ENCODE measurements around the gene ELF2. TPM values are rescaled to one million over a fixed set of nuclear protein-coding genes. Genes with fewer than 3 reads are reported as not detected.

Gene ELF2
- total RNA-seq, 2 experiments from 2014 or later, result 20.1 to 20.4 TPM

DNA sequence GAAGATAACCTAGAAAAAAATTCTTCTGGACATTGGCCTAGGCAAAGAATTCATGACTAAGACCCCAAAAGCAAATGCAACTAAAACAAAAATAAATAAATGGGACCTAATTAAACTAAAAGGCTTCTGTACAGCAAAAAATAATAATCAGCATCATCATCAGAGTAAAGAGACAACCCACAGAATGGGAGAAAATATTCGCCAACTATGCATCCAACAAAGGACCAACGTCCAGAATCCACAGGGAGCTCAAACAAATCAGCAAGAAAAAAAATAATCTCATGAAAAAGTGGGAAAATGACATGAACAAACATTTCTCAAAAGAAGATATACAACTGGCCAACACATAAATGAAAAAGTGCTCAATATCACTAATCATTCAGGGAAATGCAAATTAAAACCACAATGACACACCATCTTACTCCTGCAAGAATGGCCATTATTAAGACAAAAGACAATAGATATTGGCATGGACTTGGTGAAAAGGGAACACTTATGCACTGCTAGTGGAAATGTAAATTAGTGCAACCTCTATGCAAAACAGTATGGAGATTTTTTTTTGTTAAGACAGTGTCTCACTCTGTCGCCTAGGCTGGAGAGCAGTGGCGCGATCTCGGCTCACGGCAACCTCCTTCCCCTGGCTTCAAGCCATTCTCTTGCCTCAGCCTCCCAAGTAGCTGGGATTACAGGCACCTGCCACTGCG lies 29.9 kb downstream of the ELF2 start:
- Mint-ChIP-seq H3K27me3 (no peaks in the 10 kb centered on the region), H3K9me3 (peaks cover 7% of the 10 kb centered on the region), H3K27ac (no peak overlapping the region), H3K4me1 (ENCODE audit: low read depth) (peaks cover 11% of the 10 kb centered on the region), H3K4me3 (no peak overlapping the region), H3K36me3 (ENCODE audit: low read depth) (peaks cover 2% of the 10 kb centered on the region)
- ChIA-PET POLR2A (interaction anchor here (0.6 kb wide), 2 partner anchors 18 to 61 kb away, joined by 3 read pairs; no protein-coding TSS in a partner anchor), CTCF (interaction anchor here (1.2 kb wide), 1 partner anchor 25 kb away, joined by 3 read pairs; no protein-coding TSS in a partner anchor)
- DNase-seq (no peak), ATAC-seq (no peak)
- intact Hi-C loops (cut with micrococcal nuclease), result no loop called here
- TF ChIP-seq, protein P1, sequence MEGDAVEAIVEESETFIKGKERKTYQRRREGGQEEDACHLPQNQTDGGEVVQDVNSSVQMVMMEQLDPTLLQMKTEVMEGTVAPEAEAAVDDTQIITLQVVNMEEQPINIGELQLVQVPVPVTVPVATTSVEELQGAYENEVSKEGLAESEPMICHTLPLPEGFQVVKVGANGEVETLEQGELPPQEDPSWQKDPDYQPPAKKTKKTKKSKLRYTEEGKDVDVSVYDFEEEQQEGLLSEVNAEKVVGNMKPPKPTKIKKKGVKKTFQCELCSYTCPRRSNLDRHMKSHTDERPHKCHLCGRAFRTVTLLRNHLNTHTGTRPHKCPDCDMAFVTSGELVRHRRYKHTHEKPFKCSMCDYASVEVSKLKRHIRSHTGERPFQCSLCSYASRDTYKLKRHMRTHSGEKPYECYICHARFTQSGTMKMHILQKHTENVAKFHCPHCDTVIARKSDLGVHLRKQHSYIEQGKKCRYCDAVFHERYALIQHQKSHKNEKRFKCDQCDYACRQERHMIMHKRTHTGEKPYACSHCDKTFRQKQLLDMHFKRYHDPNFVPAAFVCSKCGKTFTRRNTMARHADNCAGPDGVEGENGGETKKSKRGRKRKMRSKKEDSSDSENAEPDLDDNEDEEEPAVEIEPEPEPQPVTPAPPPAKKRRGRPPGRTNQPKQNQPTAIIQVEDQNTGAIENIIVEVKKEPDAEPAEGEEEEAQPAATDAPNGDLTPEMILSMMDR (IDR thresholded peaks at IDR 0.05), result no peak

DNA sequence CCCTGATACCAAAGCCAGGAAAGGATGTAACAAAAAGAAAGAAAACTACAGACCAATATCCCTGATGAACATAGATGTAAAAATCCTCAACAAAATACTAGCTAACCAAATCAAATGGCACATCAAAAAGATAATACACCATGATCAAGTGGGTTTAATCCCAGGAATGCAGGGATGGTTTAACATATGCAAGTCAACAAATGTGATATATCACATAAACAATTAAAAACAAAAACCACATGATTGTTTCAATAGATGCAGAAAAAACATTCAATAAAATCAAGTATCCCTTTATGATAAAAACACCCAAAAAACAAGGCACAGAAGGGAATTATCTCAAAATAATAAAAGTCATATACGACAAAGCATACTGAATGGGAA lies 31.5 kb downstream of the ELF2 start:
- ATAC-seq (no peak), DNase-seq (no peak)
- Mint-ChIP-seq H3K4me1 (ENCODE audit: low read depth) (peaks cover 11% of the 10 kb centered on the region), H3K27me3 (no peaks in the 10 kb centered on the region), H3K36me3 (ENCODE audit: low read depth) (peaks cover 2% of the 10 kb centered on the region), H3K9me3 (peaks cover 7% of the 10 kb centered on the region), H3K27ac (no peak overlapping the region), H3K4me3 (no peak overlapping the region)
- CTCF ChIA-PET, result interaction anchor here (0.6 kb wide), 1 partner anchor 381 kb away, joined by 4 read pairs; no protein-coding TSS in a partner anchor
- TF ChIP-seq, protein P1 (IDR thresholded peaks at IDR 0.05), result no peak
- POLR2A ChIA-PET, result no interaction called here
- intact Hi-C loops (cut with micrococcal nuclease), result no loop called here

DNA sequence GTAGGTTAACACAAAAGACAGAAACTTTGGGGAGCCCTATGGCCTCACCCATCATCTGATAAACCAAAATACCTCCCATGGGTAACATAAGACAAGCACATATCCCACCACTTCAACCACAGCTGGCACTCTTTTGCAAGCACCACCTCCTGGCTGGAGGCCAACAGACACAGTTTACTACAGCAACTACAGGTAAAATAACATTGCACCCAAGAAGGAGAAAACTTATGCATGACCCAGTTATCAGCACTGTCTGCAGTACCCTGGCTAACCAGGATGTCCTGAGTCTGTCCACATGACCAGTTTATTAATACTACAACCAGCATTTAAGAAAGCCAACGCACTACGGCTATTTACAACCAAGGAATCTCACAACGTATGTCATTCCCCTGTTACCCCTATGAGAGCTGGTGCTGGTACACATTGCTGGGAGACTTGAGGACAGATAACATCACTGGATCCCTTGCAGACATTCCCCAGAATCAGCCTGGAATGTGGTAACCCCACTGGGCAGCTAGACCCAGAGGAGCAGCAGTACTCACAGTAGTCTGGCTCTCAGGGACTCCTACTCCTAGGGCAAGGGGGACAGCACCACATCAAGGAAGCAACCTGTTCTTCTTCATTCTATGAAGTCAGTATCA lies 32.0 kb downstream of the ELF2 start:
- POLR2A ChIA-PET, result no interaction called here
- H3K9me3 Mint-ChIP-seq, result peaks cover 7% of the 10 kb centered on the region
- TF ChIP-seq, protein P1 (IDR thresholded peaks at IDR 0.05), result no peak
- no peak overlapping the region for H3K27ac Mint-ChIP-seq
- intact Hi-C loops (cut with micrococcal nuclease), result no loop called here
- peaks cover 2% of the 10 kb centered on the region for H3K36me3 Mint-ChIP-seq (ENCODE audit: low read depth)
- H3K27me3 Mint-ChIP-seq, result no peaks in the 10 kb centered on the region
- peaks cover 11% of the 10 kb centered on the region for H3K4me1 Mint-ChIP-seq (ENCODE audit: low read depth)
- no peak for DNase-seq
- CTCF ChIA-PET, result no interaction called here
- no peak overlapping the region for H3K4me3 Mint-ChIP-seq
- ATAC-seq, result no peak

DNA sequence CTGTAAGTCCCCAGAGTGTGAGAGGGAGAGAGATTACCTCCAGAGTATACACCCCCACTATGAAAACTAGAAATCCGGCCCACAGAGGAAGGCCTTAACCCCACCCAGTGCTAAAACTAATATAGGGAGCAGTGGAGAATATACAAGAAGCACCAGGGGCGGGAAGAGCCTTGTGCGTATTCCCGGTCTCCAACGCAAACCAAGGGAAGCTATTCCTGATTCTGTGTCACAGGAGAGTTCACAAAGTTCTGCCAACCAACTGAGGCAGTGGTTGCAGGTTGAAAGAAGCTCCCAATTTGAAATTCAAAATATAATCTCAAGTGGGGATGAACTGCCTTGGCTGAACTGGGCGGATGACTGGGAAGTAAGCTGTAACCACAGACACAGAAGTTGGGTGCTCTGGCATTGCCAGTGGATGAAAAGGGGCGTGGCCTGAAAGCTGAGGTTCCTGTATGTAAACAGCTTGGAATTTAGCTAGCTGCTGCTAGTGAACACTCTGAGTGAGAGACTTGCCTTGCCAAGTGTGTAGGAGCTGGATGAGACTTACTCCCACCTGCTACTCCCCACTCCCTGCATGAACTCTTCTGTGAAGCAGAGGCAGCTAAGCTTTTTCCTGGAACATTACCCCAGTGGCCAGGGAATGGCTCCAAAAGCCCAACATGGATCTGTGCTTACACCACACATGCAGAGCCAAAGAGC lies 32.7 kb downstream of the ELF2 start:
- peaks cover 2% of the 10 kb centered on the region for H3K36me3 Mint-ChIP-seq (ENCODE audit: low read depth)
- H3K9me3 Mint-ChIP-seq, result peaks cover 7% of the 10 kb centered on the region
- TF ChIP-seq, protein P1 (IDR thresholded peaks at IDR 0.05), result no peak
- intact Hi-C loops (cut with micrococcal nuclease), result no loop called here
- H3K4me1 Mint-ChIP-seq (ENCODE audit: low read depth), result peaks cover 11% of the 10 kb centered on the region
- no peak overlapping the region for H3K4me3 Mint-ChIP-seq
- DNase-seq, result no peak
- H3K27ac Mint-ChIP-seq, result no peak overlapping the region
- ChIA-PET POLR2A (no interaction called here), CTCF (interaction anchor here (1.1 kb wide), 1 partner anchor 15 kb away, joined by 3 read pairs; no protein-coding TSS in a partner anchor)
- H3K27me3 Mint-ChIP-seq, result no peaks in the 10 kb centered on the region
- no peak for ATAC-seq

DNA sequence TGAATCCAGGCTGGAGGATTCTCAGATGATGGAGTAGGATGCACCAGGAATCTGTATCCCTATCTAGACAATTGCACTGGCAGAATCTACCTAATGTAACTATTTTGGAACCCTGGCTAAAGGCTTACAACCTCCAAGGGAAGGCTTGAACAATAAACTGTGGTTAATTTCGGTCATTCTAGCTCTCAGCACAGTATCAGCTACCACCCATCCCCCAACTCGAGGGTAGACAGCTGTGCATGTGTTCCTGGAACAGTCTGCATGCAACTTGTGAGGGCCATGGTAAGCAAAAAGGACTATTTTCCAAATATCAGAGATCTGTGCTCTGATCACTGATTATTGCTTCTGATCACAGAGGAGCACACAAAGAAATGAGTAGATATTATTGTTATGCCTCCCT lies 34.0 kb downstream of the ELF2 start:
- intact Hi-C loops (cut with micrococcal nuclease), result no loop called here
- peaks cover 11% of the 10 kb centered on the region for H3K4me1 Mint-ChIP-seq (ENCODE audit: low read depth)
- DNase-seq, result no peak
- H3K4me3 Mint-ChIP-seq, result no peak overlapping the region
- no peaks in the 10 kb centered on the region for H3K27me3 Mint-ChIP-seq
- CTCF ChIA-PET, result no interaction called here
- TF ChIP-seq, protein P1 (IDR thresholded peaks at IDR 0.05), result no peak
- ATAC-seq, result no peak
- POLR2A ChIA-PET, result no interaction called here
- H3K36me3 Mint-ChIP-seq (ENCODE audit: low read depth), result peaks cover 2% of the 10 kb centered on the region
- H3K27ac Mint-ChIP-seq, result no peak overlapping the region
- H3K9me3 Mint-ChIP-seq, result peaks cover 7% of the 10 kb centered on the region

Data from activated CD8-positive, alpha-beta T cell treated with anti-CD3 and anti-CD28 coated beads for 36 hours (primary cell).